Common myeloid progenitor, CD34-positive (primary cell): ENCODE data around the gene LHFPL6.

Experiments
- CTCF ChIA-PET: fragments of 350-600 bp; sonication (Branson Sonifier 250); formaldehyde crosslinking; loops from one replicate; lab custom pipeline; 2021; ENCODE audit warnings: antibody characterized with exemption; lab: Charles Lee
- POLR2A ChIA-PET: fragments of 350-600 bp; sonication (Branson Sonifier 250); formaldehyde crosslinking; loops from one replicate; lab custom pipeline; 2021; ENCODE audit warnings: antibody characterized with exemption; lab: Charles Lee
- DNase-seq, 3 donors: peaks; one replicate each; pipeline versions ENCODE4 v3.0.0 to v3.0.0-alpha.2; 2013
- H3K27ac ChIP-seq, 2 experiments: 1 replicate in 1 of 2; 2 replicates in 1 of 2; pipeline ENCODE4 v1.7.0; 2013; ENCODE audit warnings: inconsistent platforms in 2 of 2, low read length in 2 of 2, mild to moderate bottlenecking in 2 of 2, low read depth in 1 of 2, moderate library complexity in 1 of 2; ENCODE audit not compliant: severe bottlenecking in 2 of 2, insufficient read depth in 1 of 2, poor library complexity in 1 of 2
- H3K27me3 ChIP-seq, 5 experiments: replicated peaks in 2 of 5; 1 replicate in 3 of 5; 2 replicates in 2 of 5; pipeline versions ENCODE4 v1.6.1 to v1.7.0; 2013; ENCODE audit warnings: low read length in 4 of 5, mild to moderate bottlenecking in 2 of 5, moderate library complexity in 2 of 5, inconsistent platforms in 1 of 5; ENCODE audit not compliant: insufficient read depth in 5 of 5, control insufficient read depth in 4 of 5
- H3K36me3 ChIP-seq, 4 experiments: 1 replicate in 2 of 4; 2 replicates in 2 of 4; pipeline versions ENCODE4 v1.6.1 to v1.7.0; 2013; ENCODE audit warnings: low read length in 3 of 4, control low read depth in 1 of 4, mild to moderate bottlenecking in 1 of 4; ENCODE audit not compliant: control insufficient read depth in 4 of 4, insufficient read depth in 4 of 4
- H3K4me1 ChIP-seq, 4 experiments: 1 replicate in 3 of 4; 2 replicates in 1 of 4; pipeline versions ENCODE4 v1.6.1 to v1.7.1; 2013; ENCODE audit warnings: low read length in 3 of 4, mild to moderate bottlenecking in 3 of 4, control low read depth in 1 of 4, inconsistent platforms in 1 of 4, moderate library complexity in 1 of 4; ENCODE audit not compliant: control insufficient read depth in 4 of 4, insufficient read depth in 4 of 4; ENCODE audit errors: control extremely low read depth in 1 of 4
- H3K4me3 ChIP-seq, 7 experiments: 1 replicate in 4 of 7; 2 replicates in 3 of 7; pipeline versions ENCODE4 v1.5.1 to v1.7.0; 2013; ENCODE audit warnings: mild to moderate bottlenecking in 7 of 7, low read length in 6 of 7, moderate library complexity in 6 of 7, inconsistent platforms in 2 of 7, low read depth in 2 of 7, control low read depth in 1 of 7; ENCODE audit not compliant: insufficient read depth in 4 of 7, control insufficient read depth in 1 of 7; ENCODE audit errors: extremely low read depth in 1 of 7
- H3K9me3 ChIP-seq, 5 experiments: 1 replicate in 4 of 5; 2 replicates in 1 of 5; pipeline versions ENCODE4 v1.6.1 to v1.7.1; 2013; ENCODE audit warnings: low read length in 4 of 5, mild to moderate bottlenecking in 2 of 5, inconsistent platforms in 1 of 5, low read depth in 1 of 5, moderate library complexity in 1 of 5; ENCODE audit not compliant: control insufficient read depth in 4 of 5, insufficient read depth in 2 of 5; ENCODE audit errors: control extremely low read depth in 1 of 5
- WGBS: methylation state at CpG from one replicate; pipeline ENCODE4 v1.1.5; 2013; ENCODE audit not compliant: insufficient coverage; 5-methylcytosine and 5-hydroxymethylcytosine counted together

The LHFPL6 gene

DNA sequence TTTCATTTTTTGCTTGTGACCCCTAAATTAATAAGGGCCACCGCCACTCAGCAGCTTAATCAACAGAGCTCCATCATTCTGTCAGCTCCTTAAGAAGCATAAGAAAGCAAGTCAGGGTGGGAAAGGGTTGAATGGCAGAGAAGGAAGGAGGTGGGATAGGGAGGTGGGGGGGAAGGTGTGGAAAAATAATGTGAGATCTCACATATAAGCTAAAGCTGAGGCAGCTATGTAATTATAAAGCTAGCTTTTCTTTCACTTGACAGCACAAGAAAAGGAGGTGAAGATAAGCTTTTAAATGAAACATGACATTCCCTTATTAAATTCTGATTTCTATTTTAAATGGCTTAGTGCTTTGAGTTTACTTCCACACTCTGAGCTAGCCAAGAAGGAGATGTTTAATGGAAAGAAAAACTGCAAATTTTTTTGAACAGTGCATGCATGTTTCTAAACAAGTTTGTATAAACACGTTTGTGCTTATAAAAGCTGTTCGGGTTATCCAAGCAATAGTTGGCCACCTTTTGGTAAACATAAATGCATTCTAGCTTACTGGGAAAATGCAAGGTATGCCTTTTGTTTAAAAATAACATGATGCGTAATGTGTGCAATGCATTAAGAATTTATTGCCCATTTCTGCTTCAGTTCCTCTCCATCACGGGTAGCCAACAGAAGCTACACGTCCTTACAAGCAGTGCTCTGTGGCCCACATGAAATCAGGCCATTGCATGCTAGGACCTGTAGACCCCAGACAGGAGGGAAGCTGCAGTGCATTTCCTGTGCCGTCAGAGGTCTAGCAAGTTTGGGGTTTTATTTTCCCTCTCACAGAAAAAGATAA lies 96.2 kb downstream of the LHFPL6 start:
- ChIA-PET CTCF (interaction anchor here (1.1 kb wide), 1 partner anchor 8 kb away, joined by 3 read pairs; no protein-coding TSS in a partner anchor), POLR2A (interaction anchor here (0.6 kb wide), 1 partner anchor 792 kb away, joined by 5 read pairs; no protein-coding TSS in a partner anchor)
- WGBS = 76% methylated on average over 5 of the region's 7 CpGs
- H3K9me3 ChIP-seq = no peaks in the 10 kb centered on the region
- H3K27ac ChIP-seq = no peak overlapping the region
- no peaks in the 10 kb centered on the region for H3K4me1 ChIP-seq
- H3K27me3 ChIP-seq = no peaks in the 10 kb centered on the region
- H3K4me3 ChIP-seq = no peak overlapping the region
- no peak for DNase-seq
- H3K36me3 ChIP-seq = no peaks in the 10 kb centered on the region

DNA sequence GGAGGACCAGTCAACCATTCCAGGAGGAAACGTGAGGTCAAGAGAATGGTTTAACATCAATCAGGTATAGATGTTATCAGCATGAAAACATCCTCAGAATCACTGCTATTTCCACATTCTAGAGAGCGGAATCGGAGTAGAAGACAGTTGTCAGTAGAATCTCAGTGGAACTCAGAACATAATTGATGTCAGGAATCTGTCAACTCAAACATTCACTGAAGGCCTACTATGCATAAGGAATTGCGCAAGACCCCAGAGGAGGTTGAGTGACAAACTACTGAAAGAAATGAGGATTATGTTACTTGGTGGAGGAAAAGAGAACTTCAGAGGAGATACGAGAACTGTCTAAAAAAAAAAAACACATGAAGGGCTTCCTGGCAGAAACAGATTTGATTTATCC lies 97.8 kb downstream of the LHFPL6 start:
- no peak overlapping the region for H3K4me3 ChIP-seq
- 83% methylated on average over 2 of the region's 5 CpGs for WGBS
- ChIA-PET CTCF (no interaction called here), POLR2A (no interaction called here)
- H3K36me3 ChIP-seq = no peaks in the 10 kb centered on the region
- no peak overlapping the region for H3K27ac ChIP-seq
- no peaks in the 10 kb centered on the region for H3K4me1 ChIP-seq
- DNase-seq = no peak
- peaks cover 0 to 2% (median 0%) of the 10 kb centered on the region in 5 experiments for H3K27me3 ChIP-seq
- no peaks in the 10 kb centered on the region for H3K9me3 ChIP-seq

DNA sequence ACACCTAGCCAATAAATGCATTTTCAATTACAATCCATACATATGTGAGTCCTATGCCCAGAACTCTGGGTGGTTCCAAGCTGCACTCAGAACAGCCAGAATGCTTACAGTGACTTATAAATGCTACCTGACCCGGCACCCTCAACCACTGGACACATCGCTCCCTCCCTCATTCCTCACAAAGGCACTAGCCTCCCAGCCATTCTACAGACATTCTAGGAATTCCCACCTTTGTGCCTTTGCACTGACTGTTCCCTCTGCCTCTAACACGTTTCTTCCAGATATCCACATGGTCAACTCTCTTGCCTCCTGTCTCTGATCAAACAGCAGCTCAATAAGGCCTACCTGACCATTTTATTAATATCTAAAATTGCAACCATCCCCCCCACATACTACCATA lies 99.9 kb downstream of the LHFPL6 start:
- Histone ChIP-seq H3K4me3 (no peak overlapping the region), H3K36me3 (no peaks in the 10 kb centered on the region), H3K9me3 (no peaks in the 10 kb centered on the region), H3K4me1 (no peaks in the 10 kb centered on the region), H3K27me3 (peaks cover 0 to 2% (median 0%) of the 10 kb centered on the region in 5 experiments), H3K27ac (no peak overlapping the region)
- 100% methylated on average over 3 of the region's 3 CpGs for WGBS
- no peak for DNase-seq
- CTCF ChIA-PET = no interaction called here
- POLR2A ChIA-PET = no interaction called here

DNA sequence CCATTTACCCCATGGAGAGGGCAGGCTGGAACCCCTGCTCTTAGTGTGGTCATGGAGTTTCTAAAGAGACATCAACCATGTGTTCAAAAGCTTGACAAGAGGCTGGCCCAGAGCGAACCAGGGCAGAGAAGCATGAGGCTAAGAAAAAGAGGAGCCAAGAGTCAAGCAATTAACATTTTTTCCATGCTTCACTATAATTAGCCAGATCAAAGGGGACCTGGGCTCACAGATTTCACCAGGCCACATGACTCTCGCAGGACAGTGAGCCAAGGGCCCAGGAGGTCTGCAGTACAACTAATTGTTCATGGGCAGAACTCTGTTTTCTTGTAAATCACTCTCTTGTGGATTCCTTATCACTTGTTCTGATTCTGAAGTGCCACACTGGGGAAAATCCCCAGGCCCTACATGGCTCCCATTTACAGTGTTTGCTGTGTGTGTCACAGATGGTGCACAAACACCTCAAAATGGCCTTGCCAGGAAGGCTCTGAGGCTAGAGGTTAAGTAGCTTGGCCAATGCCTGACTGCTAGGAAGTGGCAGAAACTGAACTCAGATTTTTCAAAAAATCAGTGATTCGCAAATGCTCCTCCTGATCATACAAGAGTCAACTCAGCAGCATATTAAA lies 101.2 kb downstream of the LHFPL6 start:
- Histone ChIP-seq H3K27me3 (peaks cover 0 to 2% (median 0%) of the 10 kb centered on the region in 5 experiments), H3K4me1 (no peaks in the 10 kb centered on the region), H3K4me3 (no peak overlapping the region), H3K27ac (no peak overlapping the region), H3K9me3 (no peaks in the 10 kb centered on the region), H3K36me3 (no peaks in the 10 kb centered on the region)
- ChIA-PET CTCF (no interaction called here), POLR2A (no interaction called here)
- WGBS = 87% methylated on average over 2 of the region's 3 CpGs
- no peak for DNase-seq

DNA sequence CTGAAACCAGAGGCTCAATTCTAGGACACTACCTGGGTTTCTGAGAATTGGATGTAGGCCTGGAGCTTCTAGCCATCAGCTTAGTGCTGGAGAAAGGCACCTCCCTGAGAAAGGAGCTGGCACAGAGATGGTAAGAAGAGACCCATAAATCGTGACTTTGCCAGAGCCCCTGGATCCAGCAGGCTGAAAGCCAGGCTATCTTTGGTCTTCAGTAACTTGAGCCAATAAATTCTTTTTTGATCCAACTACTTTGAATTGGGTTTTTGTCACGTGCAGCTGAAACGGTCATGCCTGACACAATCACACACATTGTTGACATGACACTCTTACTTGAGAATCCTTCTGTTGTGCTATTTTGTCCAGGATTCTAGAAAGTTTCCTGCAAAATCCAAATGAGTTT lies 103.4 kb downstream of the LHFPL6 start:
- Histone ChIP-seq H3K27ac (no peak overlapping the region), H3K9me3 (no peaks in the 10 kb centered on the region), H3K27me3 (peaks cover 0 to 2% (median 0%) of the 10 kb centered on the region in 5 experiments), H3K4me3 (no peak overlapping the region), H3K36me3 (no peaks in the 10 kb centered on the region), H3K4me1 (no peaks in the 10 kb centered on the region)
- 98% methylated on average over 3 of the region's 3 CpGs for WGBS
- CTCF ChIA-PET = no interaction called here
- DNase-seq = no peak
- POLR2A ChIA-PET = no interaction called here

DNA sequence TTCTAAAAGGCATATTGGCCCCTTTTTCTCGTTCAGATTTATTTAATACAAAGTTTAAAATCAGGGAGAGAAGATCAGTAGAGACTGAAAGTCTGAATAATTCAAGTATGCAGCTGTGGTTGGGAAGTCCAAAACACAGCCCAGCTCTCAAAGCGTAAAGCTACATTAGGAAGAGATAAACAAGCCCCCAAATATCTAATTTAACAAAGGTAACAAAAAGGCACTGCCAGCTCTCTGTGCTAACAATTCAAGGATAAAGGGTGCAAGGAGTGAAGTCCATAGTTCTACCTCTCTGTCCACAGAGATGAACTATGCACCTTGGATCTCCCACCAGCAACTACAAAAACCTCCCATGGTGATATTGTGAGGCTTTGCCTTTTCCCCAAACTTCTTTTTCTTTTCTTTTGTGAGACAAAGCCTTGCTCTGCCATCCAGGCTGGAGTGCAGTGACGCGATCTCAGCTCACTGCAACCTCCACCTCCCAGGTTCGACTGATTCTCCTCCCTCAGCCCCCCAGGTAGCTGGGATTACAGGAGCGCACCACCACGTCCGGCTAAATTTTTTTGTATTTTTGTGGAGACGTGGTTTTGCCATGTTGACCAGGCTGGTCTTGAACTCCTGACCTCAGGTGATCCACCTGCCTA lies 104.4 kb downstream of the LHFPL6 start:
- CTCF ChIA-PET = no interaction called here
- no peak overlapping the region for H3K27ac ChIP-seq
- H3K27me3 ChIP-seq = peaks cover 0 to 2% (median 0%) of the 10 kb centered on the region in 5 experiments

DNA sequence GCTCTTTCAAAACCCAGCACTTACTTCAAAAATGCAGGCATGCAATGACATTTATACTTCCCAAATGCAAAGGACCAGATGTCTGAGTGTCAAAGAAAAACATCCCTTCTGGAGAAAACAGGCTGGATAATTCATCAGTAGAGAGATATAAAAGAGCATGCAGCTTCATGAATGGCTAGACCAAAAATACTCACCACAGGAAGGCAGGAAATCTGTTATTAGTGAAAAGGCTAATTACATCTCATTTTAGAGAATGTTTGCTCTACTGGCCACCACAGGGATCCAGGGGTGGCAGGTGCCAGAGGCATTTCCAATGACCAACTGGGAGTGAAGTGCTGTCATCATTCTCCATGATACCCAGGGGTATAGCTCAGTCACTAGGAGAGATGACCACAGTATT lies 106.5 kb downstream of the LHFPL6 start:
- CTCF ChIA-PET = no interaction called here
- H3K36me3 ChIP-seq = no peaks in the 10 kb centered on the region
- H3K27ac ChIP-seq = no peak overlapping the region
- POLR2A ChIA-PET = no interaction called here
- peaks cover 0 to under 1% (median 0%) of the 10 kb centered on the region in 5 experiments for H3K27me3 ChIP-seq
- no peaks in the 10 kb centered on the region for H3K4me1 ChIP-seq
- H3K9me3 ChIP-seq = no peaks in the 10 kb centered on the region
- H3K4me3 ChIP-seq = no peak overlapping the region
- DNase-seq = no peak

More for the DNA sequence above, 104.4 kb downstream of the LHFPL6 start:
- 93% methylated on average over 8 of the region's 9 CpGs for WGBS
- no peak for DNase-seq
- H3K36me3 ChIP-seq = no peaks in the 10 kb centered on the region
- H3K4me3 ChIP-seq = no peak overlapping the region
- no peaks in the 10 kb centered on the region for H3K9me3 ChIP-seq
- POLR2A ChIA-PET = no interaction called here
- no peaks in the 10 kb centered on the region for H3K4me1 ChIP-seq
